CD4-positive, alpha-beta T cell (primary cell): ENCODE results near the gene PAMR1. TPM values are rescaled to one million over a fixed set of nuclear protein-coding genes. Genes with fewer than 3 reads are reported as not detected.

Experiments
- ATAC-seq: fragments of 200-7000 bp; cut with Tn5 transposase; one replicate; pipeline ENCODE4 v1.10.0; 2022; ENCODE audit warnings: mild to moderate bottlenecking; ENCODE audit not compliant: poor library complexity
- CTCF ChIA-PET: fragments of 350-600 bp; sonication (Branson Sonifier 250); formaldehyde crosslinking; loops from one replicate; lab custom pipeline; 2021; ENCODE audit warnings: antibody characterized with exemption, inconsistent platforms; lab: Charles Lee
- POLR2A ChIA-PET: fragments of 350-600 bp; sonication (Branson Sonifier 250); formaldehyde crosslinking; loops from one replicate; lab custom pipeline; 2021; ENCODE audit warnings: antibody characterized with exemption, inconsistent platforms; lab: Charles Lee
- DNase-seq, 14 experiments: peaks; one replicate each; pipeline ENCODE4 v3.0.0-alpha.2; 2013 to 2020; ENCODE audit warnings: mixed read lengths in 2 of 14
- H3K27ac ChIP-seq, 2 donors: one replicate each; pipeline versions ENCODE4 v1.5.1 to v1.7.0; 2013; ENCODE audit warnings: low read length in 2 of 2, low read depth in 1 of 2, mild to moderate bottlenecking in 1 of 2
- H3K27me3 ChIP-seq, 2 experiments: 1 replicate in 1 of 2; 2 replicates in 1 of 2; pipeline versions ENCODE4 v1.6.1 to v1.7.0; 2013; ENCODE audit warnings: low read length in 2 of 2, control low read depth in 1 of 2, mild to moderate bottlenecking in 1 of 2, moderate library complexity in 1 of 2; ENCODE audit not compliant: insufficient read depth in 2 of 2, control insufficient read depth in 1 of 2
- H3K36me3 ChIP-seq: one replicate; pipeline ENCODE4 v1.6.1; 2013; ENCODE audit warnings: low read length, control low read depth; ENCODE audit not compliant: insufficient read depth
- H3K4me1 ChIP-seq: one replicate; pipeline ENCODE4 v1.6.1; 2013; ENCODE audit warnings: low read length, control low read depth; ENCODE audit not compliant: insufficient read depth
- H3K4me3 ChIP-seq: one replicate; pipeline ENCODE4 v1.5.1; 2013; ENCODE audit warnings: mild to moderate bottlenecking, low read length, moderate library complexity
- H3K9me3 ChIP-seq, 2 experiments: 1 replicate in 1 of 2; 2 replicates in 1 of 2; pipeline versions ENCODE4 v1.6.1 to v1.7.0; 2013; ENCODE audit warnings: low read length in 2 of 2, mild to moderate bottlenecking in 2 of 2, control low read depth in 1 of 2, moderate library complexity in 1 of 2; ENCODE audit not compliant: control insufficient read depth in 1 of 2, insufficient read depth in 1 of 2
- H3K27ac Mint-ChIP-seq: one replicate; pipeline ENCODE4 v1.8.0; 2020; ENCODE audit warnings: mixed read lengths
- H3K27me3 Mint-ChIP-seq: one replicate; pipeline ENCODE4 v1.8.0; 2021; ENCODE audit warnings: mixed read lengths
- H3K36me3 Mint-ChIP-seq: one replicate; pipeline ENCODE4 v1.8.0; 2021; ENCODE audit warnings: low read depth, mixed read lengths
- H3K4me1 Mint-ChIP-seq: one replicate; pipeline ENCODE4 v1.8.0; 2021; ENCODE audit warnings: low read depth, mixed read lengths
- H3K4me3 Mint-ChIP-seq: one replicate; pipeline ENCODE4 v1.8.0; 2020; ENCODE audit warnings: mild to moderate bottlenecking, mixed read lengths
- H3K9me3 Mint-ChIP-seq: one replicate; pipeline ENCODE4 v1.8.0; 2020; ENCODE audit warnings: mixed read lengths
- CTCF ChIP-seq: fragments of 200-600 bp; IDR thresholded peaks from one replicate; pipeline ENCODE4 v1.8.0; 2022; ENCODE audit warnings: antibody characterized with exemption, mild to moderate bottlenecking
- intact Hi-C, 2 experiments: fragments of 100-400 bp; cut with DNase I in 1 of 2; cut with micrococcal nuclease in 1 of 2; formaldehyde crosslinking; loops; one replicate each; pipeline versions ENCODE4 v1.15.1 to v1.9.0; 2023 to 2025; cut with DNase I, micrococcal nuclease
- total RNA-seq, 174 experiments: library from RNA in 2 of 174; stranded (reverse) in 2 of 174; gene quantifications; one replicate each; pipeline ENCODE4 v1.2.3 and lab custom pipeline; 2021 to 2026

Gene PAMR1
- total RNA-seq, 2 experiments from 2014 or later, result not detected

- ATAC-seq, result no peak
- intact Hi-C loops, result loop anchor here in 1 of 2 experiments (10.0 kb wide), 1 partner anchor 915 kb away; no protein-coding TSS in a partner anchor
- peaks cover 91% of the 10 kb centered on the region for H3K27me3 Mint-ChIP-seq
- no peak overlapping the region for H3K27ac Mint-ChIP-seq
- ChIA-PET POLR2A (no interaction called here), CTCF (interaction anchor here (1.6 kb wide), 1 partner anchor 10 kb away, joined by 3 read pairs; no protein-coding TSS in a partner anchor)
- Histone ChIP-seq H3K27me3 (peaks cover 49 to 98% of the 10 kb centered on the region in 2 experiments), H3K27ac (no peak overlapping the region), H3K9me3 (peaks cover 0 to 6% of the 10 kb centered on the region in 2 experiments), H3K36me3 (no peaks in the 10 kb centered on the region), H3K4me1 (peaks cover 20% of the 10 kb centered on the region), H3K4me3 (no peak overlapping the region)
- DNase-seq, result no peak
- H3K9me3 Mint-ChIP-seq, result no peaks in the 10 kb centered on the region
- H3K36me3 Mint-ChIP-seq, result no peaks in the 10 kb centered on the region
- no peak for TF ChIP-seq CTCF
- H3K4me1 Mint-ChIP-seq, result no peaks in the 10 kb centered on the region
- peak overlapping the region; percentile 25 for H3K4me3 Mint-ChIP-seq
These were observed 105.5 kb downstream of the PAMR1 start for GRCh38 chr11:35419830-35420333.

DNA sequence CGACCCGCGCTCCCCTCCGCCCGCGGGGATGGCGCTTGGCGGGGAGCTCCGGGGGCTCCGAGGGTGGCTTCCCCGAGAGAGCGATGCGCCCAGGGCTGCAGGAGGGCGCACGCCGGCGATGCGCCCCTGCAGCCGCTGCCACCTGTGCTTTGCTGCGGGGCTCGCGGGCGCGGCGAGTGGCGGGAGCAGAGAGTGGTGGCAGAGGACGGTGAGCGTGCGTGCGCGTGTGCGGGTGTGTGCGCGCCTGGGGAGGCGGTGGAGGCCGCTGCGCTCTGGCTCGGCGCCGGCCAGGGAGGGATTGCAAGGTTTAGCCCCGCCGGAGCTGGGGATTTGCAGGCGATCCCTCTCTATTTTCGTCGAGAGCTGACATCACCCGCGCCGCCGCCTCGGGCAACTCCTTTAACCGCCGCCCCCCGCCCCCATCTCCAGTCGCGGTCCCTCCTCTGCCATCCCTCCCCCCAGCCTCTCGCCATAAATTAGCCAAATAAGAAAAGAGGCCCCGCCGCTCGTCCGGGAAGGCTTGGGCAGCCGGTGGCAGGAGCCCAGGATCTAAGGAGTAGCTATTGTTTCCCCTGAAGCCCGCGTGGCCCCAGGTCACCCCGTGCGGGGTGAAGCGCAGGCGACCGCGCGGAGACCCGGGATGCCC is 106.1 kb downstream of the PAMR1 start, which contains the start of gene SLC1A2:
Gene SLC1A2 (minus strand): TSS at position 375 of the 646 bp plus-strand sequence. CDS start 592 bp downstream, outside the sequence.
- TF ChIP-seq CTCF, result no peak
- Mint-ChIP-seq H3K36me3 (no peaks in the 10 kb centered on the region), H3K27ac (no peak within 1 kb of the TSS), H3K4me3 (peak within 1 kb of the TSS; percentile 62), H3K9me3 (no peaks in the 10 kb centered on the region), H3K4me1 (no peaks in the 10 kb centered on the region), H3K27me3 (peaks cover 93% of the 10 kb centered on the region)
- peaks cover 20% of the 10 kb centered on the region for H3K4me1 ChIP-seq
- peaks cover 50 to 94% of the 10 kb centered on the region in 2 experiments for H3K27me3 ChIP-seq
- ChIA-PET POLR2A (no interaction called here), CTCF (interaction anchor here (1.6 kb wide), 1 partner anchor 9 kb away, joined by 3 read pairs; no protein-coding TSS in a partner anchor)
- H3K27ac ChIP-seq, result no peak within 1 kb of the TSS
- H3K9me3 ChIP-seq, result peaks cover 0 to 6% of the 10 kb centered on the region in 2 experiments
- intact Hi-C loops, result loop anchor here in 1 of 2 experiments (10.0 kb wide), 1 partner anchor 915 kb away; no protein-coding TSS in a partner anchor
- DNase-seq, result no peak
- H3K4me3 ChIP-seq, result no peak within 1 kb of the TSS
- no peak for ATAC-seq
- no peaks in the 10 kb centered on the region for H3K36me3 ChIP-seq

- H3K4me1 ChIP-seq, result peaks cover 20% of the 10 kb centered on the region
- no peak overlapping the region for H3K27ac ChIP-seq
- ATAC-seq (no peak), DNase-seq (no peak)
- peaks cover 47 to 86% of the 10 kb centered on the region in 2 experiments for H3K27me3 ChIP-seq
- H3K4me1 Mint-ChIP-seq, result no peaks in the 10 kb centered on the region
- ChIA-PET CTCF (interaction anchor here (1.6 kb wide), 1 partner anchor 8 kb away, joined by 3 read pairs; no protein-coding TSS in a partner anchor), POLR2A (no interaction called here)
- intact Hi-C loops, result loop anchor here in 1 of 2 experiments (10.0 kb wide), 1 partner anchor 914 kb away; no protein-coding TSS in a partner anchor
- H3K9me3 ChIP-seq, result peaks cover 0 to 6% of the 10 kb centered on the region in 2 experiments
- no peaks in the 10 kb centered on the region for H3K36me3 Mint-ChIP-seq
- no peaks in the 10 kb centered on the region for H3K9me3 Mint-ChIP-seq
- no peaks in the 10 kb centered on the region for H3K36me3 ChIP-seq
- peak overlapping the region; percentile 62 for H3K4me3 Mint-ChIP-seq
- TF ChIP-seq CTCF, result no peak
- no peak overlapping the region for H3K4me3 ChIP-seq
- peaks cover 93% of the 10 kb centered on the region for H3K27me3 Mint-ChIP-seq
- no peak overlapping the region for H3K27ac Mint-ChIP-seq
These were observed 106.9 kb downstream of the PAMR1 start for GRCh38 chr11:35418282-35419183.
